Parathyroid adenoma (tissue), 2 donors: ENCODE measurements around the gene LARGE1.

Experiments
- H2AFZ ChIP-seq: fragments of 300-600 bp; sonication (generic); one replicate; pipeline ENCODE4 v1.7.0; 2017; ENCODE audit warnings: antibody characterized with exemption, mild to moderate bottlenecking
- H3K27ac ChIP-seq: fragments of 300-600 bp; sonication (generic); one replicate; pipeline ENCODE4 v1.7.0; 2017
- H3K27me3 ChIP-seq: fragments of 300-600 bp; sonication (generic); one replicate; pipeline ENCODE4 v1.7.0; 2017; ENCODE audit warnings: low read length; ENCODE audit not compliant: control insufficient read depth, insufficient read depth
- H3K36me3 ChIP-seq: fragments of 300-600 bp; sonication (generic); one replicate; pipeline ENCODE4 v1.7.0; 2017; ENCODE audit warnings: low read length; ENCODE audit not compliant: control insufficient read depth, insufficient read depth
- H3K4me1 ChIP-seq: fragments of 300-600 bp; sonication (generic); one replicate; pipeline ENCODE4 v1.7.0; 2017; ENCODE audit warnings: control low read depth
- H3K4me2 ChIP-seq: fragments of 300-600 bp; sonication (generic); one replicate; pipeline ENCODE4 v1.7.0; 2017; ENCODE audit warnings: low read length
- H3K4me3 ChIP-seq: fragments of 300-600 bp; sonication (generic); one replicate; pipeline ENCODE4 v1.7.0; 2017; ENCODE audit warnings: low read depth, low read length
- H3K79me2 ChIP-seq: fragments of 300-600 bp; sonication (generic); one replicate; pipeline ENCODE4 v1.7.0; 2017; ENCODE audit warnings: control low read depth
- H3K9ac ChIP-seq: fragments of 300-600 bp; sonication (generic); one replicate; pipeline ENCODE4 v1.7.0; 2017; ENCODE audit warnings: mild to moderate bottlenecking
- H3K9me3 ChIP-seq: fragments of 300-600 bp; sonication (generic); one replicate; pipeline ENCODE4 v1.7.0; 2017; ENCODE audit warnings: low read length; ENCODE audit not compliant: control insufficient read depth
- CTCF ChIP-seq: fragments of 300-600 bp; sonication (generic); IDR thresholded peaks from one replicate; pipeline ENCODE4 v1.7.0; 2017; ENCODE audit warnings: antibody characterized with exemption, mild to moderate bottlenecking
- donor health status: primary hyperparathyroidism.

The LARGE1 gene

GRCh38 chr22:33957086-33957485, 36.8 kb upstream of the LARGE1 start:
- Histone ChIP-seq H3K27ac (no peak overlapping the region), H3K27me3 (no peaks in the 10 kb centered on the region), H3K9me3 (no peaks in the 10 kb centered on the region), H3K4me3 (no peak overlapping the region), H2AFZ (no peak overlapping the region), H3K79me2 (no peaks in the 10 kb centered on the region), H3K9ac (no peak overlapping the region), H3K4me1 (no peaks in the 10 kb centered on the region), H3K36me3 (no peaks in the 10 kb centered on the region), H3K4me2 (no peak overlapping the region)
- TF ChIP-seq CTCF, result no peak

GRCh38 chr22:33952776-33953175, 32.5 kb upstream of the LARGE1 start:
- no peak overlapping the region for H3K4me3 ChIP-seq
- no peak overlapping the region for H3K27ac ChIP-seq

GRCh38 chr22:33940741-33941140, 20.5 kb upstream of the LARGE1 start:
- H3K79me2 ChIP-seq, result no peaks in the 10 kb centered on the region
- no peaks in the 10 kb centered on the region for H3K4me1 ChIP-seq
- no peak overlapping the region for H3K27ac ChIP-seq
- no peak overlapping the region for H2AFZ ChIP-seq
- H3K36me3 ChIP-seq, result no peaks in the 10 kb centered on the region
- no peak overlapping the region for H3K4me3 ChIP-seq
- H3K9me3 ChIP-seq, result no peaks in the 10 kb centered on the region
- no peaks in the 10 kb centered on the region for H3K27me3 ChIP-seq
- H3K4me2 ChIP-seq, result no peak overlapping the region
- H3K9ac ChIP-seq, result no peak overlapping the region
- TF ChIP-seq CTCF, result no peak

More at GRCh38 chr22:33952776-33953175, 32.5 kb upstream of the LARGE1 start:
- no peaks in the 10 kb centered on the region for H3K36me3 ChIP-seq
- no peak overlapping the region for H2AFZ ChIP-seq
- H3K4me1 ChIP-seq, result no peaks in the 10 kb centered on the region
- no peaks in the 10 kb centered on the region for H3K9me3 ChIP-seq
- H3K9ac ChIP-seq, result no peak overlapping the region
- no peak overlapping the region for H3K4me2 ChIP-seq
- no peaks in the 10 kb centered on the region for H3K79me2 ChIP-seq
- TF ChIP-seq CTCF, result no peak
- H3K27me3 ChIP-seq, result no peaks in the 10 kb centered on the region

- Histone ChIP-seq H3K4me1 (no peaks in the 10 kb centered on the region), H3K36me3 (no peaks in the 10 kb centered on the region), H3K9me3 (no peaks in the 10 kb centered on the region), H3K4me3 (no peak overlapping the region), H3K4me2 (no peak overlapping the region), H3K9ac (no peak overlapping the region), H2AFZ (no peak overlapping the region), H3K27me3 (no peaks in the 10 kb centered on the region), H3K27ac (no peak overlapping the region), H3K79me2 (no peaks in the 10 kb centered on the region)
- no peak for TF ChIP-seq CTCF
Observed at GRCh38 chr22:33932997-33933396, 12.7 kb upstream of the LARGE1 start.

GRCh38 chr22:33931406-33931805, 11.1 kb upstream of the LARGE1 start:
- Histone ChIP-seq H3K4me2 (no peak overlapping the region), H3K9me3 (no peaks in the 10 kb centered on the region), H3K36me3 (no peaks in the 10 kb centered on the region), H3K27ac (no peak overlapping the region), H3K27me3 (no peaks in the 10 kb centered on the region), H3K4me1 (no peaks in the 10 kb centered on the region), H2AFZ (no peak overlapping the region), H3K9ac (no peak overlapping the region), H3K4me3 (no peak overlapping the region), H3K79me2 (no peaks in the 10 kb centered on the region)
- no peak for TF ChIP-seq CTCF
